ENCODE results near the gene GNA15.

The GNA15 gene

GRCh38 chr19:3213159-3213558 is 77.3 kb downstream of the GNA15 start:
- no peak for DNase-seq

All from NCI-H1417 (cell line).